Umbilical cord (tissue), 2 donors: ENCODE data around the gene IGF2R. TPM values are rescaled to one million over a fixed set of nuclear protein-coding genes. Genes with fewer than 3 reads are reported as not detected.

ENCODE experiments used
- DNase-seq: peaks from one replicate; pipeline ENCODE4 v3.0.0-alpha.2; 2015; ENCODE audit warnings: low spot score
- total RNA-seq: library from RNA; depleted of rRNA; stranded (reverse); fragments of >200 nt; gene quantifications from one replicate; pipeline ENCODE4 v1.2.3, GENCODE V29; 2014; ENCODE audit warnings: low replicate concordance; ENCODE audit not compliant: insufficient read depth

Gene IGF2R
- total RNA-seq, 1 donor from 2014 or later, result 54.2 TPM

- peak; percentile 21 for DNase-seq
These were observed 5.1 kb downstream of the IGF2R start for GRCh38 chr6:159973951-159974350.

GRCh38 chr6:159974932-159975331, 6.0 kb downstream of the IGF2R start:
- DNase-seq, result no peak

GRCh38 chr6:159976686-159977254, 7.9 kb downstream of the IGF2R start:
- no peak for DNase-seq

GRCh38 chr6:159977255-159977903, 8.5 kb downstream of the IGF2R start:
- no peak for DNase-seq

- no peak for DNase-seq
These were observed 9.0 kb downstream of the IGF2R start for GRCh38 chr6:159977904-159978268.

- no peak for DNase-seq
These were observed 9.6 kb downstream of the IGF2R start for GRCh38 chr6:159978291-159979135.

- no peak for DNase-seq
These were observed 10.4 kb downstream of the IGF2R start for GRCh38 chr6:159979136-159979874.

GRCh38 chr6:159980474-159980873, 11.6 kb downstream of the IGF2R start:
- DNase-seq, result no peak

GRCh38 chr6:159981071-159981402, 12.2 kb downstream of the IGF2R start:
- no peak for DNase-seq

GRCh38 chr6:159981403-159982245, 12.7 kb downstream of the IGF2R start:
- peak; percentile 30 for DNase-seq

GRCh38 chr6:159982731-159983506, 14.0 kb downstream of the IGF2R start:
- DNase-seq, result no peak

- peak; percentile 17 for DNase-seq
These were observed 14.8 kb downstream of the IGF2R start for GRCh38 chr6:159983641-159984080.

GRCh38 chr6:159984268-159984786, 15.4 kb downstream of the IGF2R start:
- DNase-seq, result no peak

- no peak for DNase-seq
These were observed 16.5 kb downstream of the IGF2R start for GRCh38 chr6:159985296-159985945.

- DNase-seq, result no peak
These were observed 20.1 kb downstream of the IGF2R start for GRCh38 chr6:159988983-159989454.

- DNase-seq, result no peak
These were observed 20.9 kb downstream of the IGF2R start for GRCh38 chr6:159989492-159990480.

GRCh38 chr6:159992366-159992765, 23.5 kb downstream of the IGF2R start:
- DNase-seq, result no peak

- DNase-seq, result no peak
These were observed 26.5 kb downstream of the IGF2R start for GRCh38 chr6:159995405-159995804.
